AG20443 (cell line): ENCODE results near the gene CD4.
"Not testable (repeated sequence)": the region's sequence is repeated elsewhere in the genome, so short reads cannot be mapped to it uniquely, and the experiment has no call there.

Experiments
- DNase-seq: peaks from one replicate; pipeline ENCODE4 v3.0.0; 2012; ENCODE audit warnings: low spot score, mixed read lengths

CD4 gene

DNA sequence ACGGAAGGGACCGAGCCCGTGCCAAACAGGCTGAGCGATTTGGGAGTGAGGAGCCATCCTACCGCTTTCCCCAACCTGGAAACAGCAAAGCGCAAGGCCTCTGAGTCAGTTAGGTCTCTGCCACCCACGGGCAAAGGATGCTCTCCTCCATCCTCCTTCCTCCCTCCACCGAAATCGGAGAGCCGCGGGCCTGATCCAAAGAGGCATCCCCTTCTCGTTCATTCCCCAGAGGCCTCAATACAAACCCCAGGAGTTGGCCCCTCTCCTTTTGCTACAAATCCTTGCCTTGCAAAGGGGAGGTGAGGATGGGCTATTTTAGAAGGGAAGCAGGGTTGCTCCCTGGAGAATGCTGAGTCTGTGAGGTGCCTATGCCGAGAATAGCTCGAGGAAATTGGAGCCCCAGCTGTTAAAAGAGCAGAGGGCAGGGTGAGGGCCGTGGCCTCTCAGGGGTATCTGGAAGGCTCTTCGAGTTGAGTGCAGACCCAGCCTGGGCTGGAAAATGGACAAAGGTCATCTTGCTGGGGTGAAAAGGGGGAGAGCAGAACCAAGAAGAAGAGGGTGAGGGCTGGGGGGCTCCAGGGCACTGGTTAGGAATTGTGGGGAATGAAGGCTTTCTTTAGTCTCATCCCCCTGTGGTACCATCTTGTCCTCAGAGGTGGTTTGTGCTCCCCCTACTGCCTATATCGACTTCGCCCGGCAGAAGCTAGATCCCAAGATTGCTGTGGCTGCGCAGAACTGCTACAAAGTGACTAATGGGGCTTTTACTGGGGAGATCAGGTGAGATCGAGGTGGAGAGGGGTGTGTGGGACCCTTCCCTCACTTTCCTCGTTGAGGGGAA, 79.1 kb downstream of the CD4 start:
- no peak for DNase-seq

DNA sequence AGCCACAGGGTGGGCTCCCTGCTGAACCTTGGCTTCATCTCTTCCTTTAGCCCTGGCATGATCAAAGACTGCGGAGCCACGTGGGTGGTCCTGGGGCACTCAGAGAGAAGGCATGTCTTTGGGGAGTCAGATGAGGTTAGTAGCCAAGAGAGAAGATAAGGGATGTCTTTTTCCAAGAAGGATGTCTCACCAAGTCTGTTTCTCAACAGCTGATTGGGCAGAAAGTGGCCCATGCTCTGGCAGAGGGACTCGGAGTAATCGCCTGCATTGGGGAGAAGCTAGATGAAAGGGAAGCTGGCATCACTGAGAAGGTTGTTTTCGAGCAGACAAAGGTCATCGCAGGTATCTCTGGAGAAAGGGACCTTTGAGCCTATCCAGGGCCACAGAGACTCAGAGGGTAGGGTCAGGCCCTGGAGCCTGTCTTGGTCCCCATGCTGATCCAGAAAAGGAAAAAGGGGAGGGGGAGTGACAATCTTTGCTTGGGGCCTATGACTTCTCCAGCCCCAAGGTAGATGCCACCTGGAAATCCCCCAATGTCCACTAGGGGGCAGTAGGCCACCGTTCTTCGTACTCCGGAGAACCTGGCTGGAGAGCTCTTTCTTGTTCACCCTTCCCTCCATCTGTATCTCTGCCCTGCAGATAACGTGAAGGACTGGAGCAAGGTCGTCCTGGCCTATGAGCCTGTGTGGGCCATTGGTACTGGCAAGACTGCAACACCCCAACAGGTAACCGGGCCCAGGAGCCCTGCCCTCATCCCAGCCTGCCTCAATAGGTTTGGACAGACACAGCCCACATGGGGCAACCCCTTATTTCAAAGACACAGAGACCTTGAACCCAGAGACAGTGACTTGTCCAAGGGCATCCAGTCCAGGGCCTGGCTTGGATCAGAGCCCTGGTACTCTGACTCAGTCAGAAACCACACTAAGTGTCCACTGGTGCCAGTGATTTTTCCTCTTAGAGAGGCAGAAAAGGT, 80.0 kb downstream of the CD4 start:
- DNase-seq: peak; percentile 68

DNA sequence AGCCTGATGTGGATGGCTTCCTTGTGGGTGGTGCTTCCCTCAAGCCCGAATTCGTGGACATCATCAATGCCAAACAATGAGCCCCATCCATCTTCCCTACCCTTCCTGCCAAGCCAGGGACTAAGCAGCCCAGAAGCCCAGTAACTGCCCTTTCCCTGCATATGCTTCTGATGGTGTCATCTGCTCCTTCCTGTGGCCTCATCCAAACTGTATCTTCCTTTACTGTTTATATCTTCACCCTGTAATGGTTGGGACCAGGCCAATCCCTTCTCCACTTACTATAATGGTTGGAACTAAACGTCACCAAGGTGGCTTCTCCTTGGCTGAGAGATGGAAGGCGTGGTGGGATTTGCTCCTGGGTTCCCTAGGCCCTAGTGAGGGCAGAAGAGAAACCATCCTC, 81.0 kb downstream of the CD4 start:
- not testable (repeated sequence) for DNase-seq
